EH (cell line): ENCODE measurements around the gene DPH1.

Experiments used
- DNase-seq: peaks from one replicate; pipeline ENCODE4 v3.0.0-alpha.2; 2015; ENCODE audit warnings: low read depth

DPH1 gene

GRCh38 chr17:2027528-2028233, 2.3 kb upstream of the DPH1 start:
- DNase-seq: no peak

GRCh38 chr17:2028234-2028614, 1.7 kb upstream of the DPH1 start:
- DNase-seq: no peak

GRCh38 chr17:2028737-2029136, 1.2 kb upstream of the DPH1 start:
- DNase-seq: peak; percentile 37

- no peak for DNase-seq
Measured at GRCh38 chr17:2030779-2031163, 818 bp downstream of the DPH1 start.

- peak; percentile 81 for DNase-seq
Measured at GRCh38 chr17:2033153-2033552, 3.2 kb downstream of the DPH1 start.

GRCh38 chr17:2034157-2034556, 4.2 kb downstream of the DPH1 start:
- peak; percentile 88 for DNase-seq

- peak; percentile 96 for DNase-seq
Measured at GRCh38 chr17:2034806-2035540, 5.0 kb downstream of the DPH1 start.

- DNase-seq: no peak
Measured at GRCh38 chr17:2035541-2036488, 5.9 kb downstream of the DPH1 start.

- DNase-seq: no peak
Measured at GRCh38 chr17:2037155-2037554, 7.2 kb downstream of the DPH1 start.

- no peak for DNase-seq
Measured at GRCh38 chr17:2040219-2040827, 10.4 kb downstream of the DPH1 start.

GRCh38 chr17:2040942-2041560, 11.1 kb downstream of the DPH1 start:
- peak; percentile 62 for DNase-seq

- DNase-seq: peak; percentile 94
Measured at GRCh38 chr17:2041561-2042389, 11.8 kb downstream of the DPH1 start, which contains the start of gene OVCA2. Gene OVCA2 (plus strand): TSS chr17:2042022. CDS start chr17:2042048, 26 bp downstream.

GRCh38 chr17:2042390-2042847, 12.5 kb downstream of the DPH1 start:
- peak; percentile 42 for DNase-seq

- no peak for DNase-seq
Measured at GRCh38 chr17:2042933-2043332, 13.0 kb downstream of the DPH1 start.

- peak; percentile 89 for DNase-seq
Measured at GRCh38 chr17:2043785-2044184, 13.8 kb downstream of the DPH1 start.

GRCh38 chr17:2044263-2044894, 14.4 kb downstream of the DPH1 start:
- DNase-seq: no peak

GRCh38 chr17:2047590-2047989, 17.6 kb downstream of the DPH1 start:
- no peak for DNase-seq

GRCh38 chr17:2048805-2049204, 18.9 kb downstream of the DPH1 start:
- no peak for DNase-seq

- peak; percentile 81 for DNase-seq
Measured at GRCh38 chr17:2049333-2050299, 19.7 kb downstream of the DPH1 start.
